Mesendoderm (in vitro differentiated cells): Measurements from ENCODE around the gene PIP5K1C.

Source experiments
- DNase-seq: peaks from one replicate; pipeline ENCODE4 v3.0.0; 2013
- H2AK5ac ChIP-seq: 2 replicates; pipeline ENCODE4 v1.6.1; 2013; ENCODE audit warnings: low read length, inconsistent platforms
- H2BK120ac ChIP-seq: 2 replicates; pipeline ENCODE4 v1.6.1; 2013; ENCODE audit warnings: low read depth, mild to moderate bottlenecking, low read length, moderate library complexity, mixed read lengths
- H2BK15ac ChIP-seq: replicated peaks from 2 replicates; pipeline ENCODE4 v1.6.1; 2013; ENCODE audit warnings: low read depth, mild to moderate bottlenecking, moderate library complexity
- H2BK5ac ChIP-seq: 2 replicates; pipeline ENCODE4 v1.6.1; 2013; ENCODE audit warnings: low read length, inconsistent platforms
- H3K18ac ChIP-seq: 2 replicates; pipeline ENCODE4 v1.6.1; 2013; ENCODE audit warnings: mild to moderate bottlenecking, low read length, mixed read lengths
- H3K23ac ChIP-seq: one replicate; pipeline ENCODE4 v1.6.1; 2013; ENCODE audit warnings: low read length
- H3K27ac ChIP-seq: 2 replicates; pipeline ENCODE4 v1.5.1; 2013; ENCODE audit warnings: low read depth, mild to moderate bottlenecking, inconsistent platforms, low read length, moderate library complexity
- H3K27me3 ChIP-seq: 2 replicates; pipeline ENCODE4 v1.6.1; 2013; ENCODE audit warnings: low read length, control low read depth, mild to moderate bottlenecking, inconsistent platforms; ENCODE audit not compliant: insufficient read depth, poor library complexity
- H3K36me3 ChIP-seq: 2 replicates; pipeline ENCODE4 v1.6.1; 2013; ENCODE audit warnings: low read length, inconsistent platforms; ENCODE audit not compliant: control insufficient read depth, insufficient read depth
- H3K4ac ChIP-seq: one replicate; pipeline ENCODE4 v1.6.1; 2013; ENCODE audit warnings: low read depth, mild to moderate bottlenecking, low read length, moderate library complexity
- H3K4me1 ChIP-seq: 2 replicates; pipeline ENCODE4 v1.6.1; 2013; ENCODE audit warnings: low read depth, low read length, inconsistent platforms; ENCODE audit not compliant: control insufficient read depth
- H3K4me2 ChIP-seq: 2 replicates; pipeline ENCODE4 v1.6.1; 2013; ENCODE audit warnings: low read length
- H3K4me3 ChIP-seq: 2 replicates; pipeline ENCODE4 v1.5.1; 2013; ENCODE audit warnings: mild to moderate bottlenecking, low read length
- H3K56ac ChIP-seq: one replicate; pipeline ENCODE4 v1.6.1; 2013; ENCODE audit warnings: low read length
- H3K79me1 ChIP-seq: 2 replicates; pipeline ENCODE4 v1.6.1; 2013; ENCODE audit warnings: low read length, inconsistent platforms
- H3K79me2 ChIP-seq: 2 replicates; pipeline ENCODE4 v1.6.1; 2013; ENCODE audit warnings: mild to moderate bottlenecking, low read length; ENCODE audit not compliant: control insufficient read depth, insufficient read depth
- H3K9ac ChIP-seq: 2 replicates; pipeline ENCODE4 v1.6.1; 2013; ENCODE audit warnings: low read length, inconsistent platforms
- H4K5ac ChIP-seq: one replicate; pipeline ENCODE4 v1.6.1; 2013; ENCODE audit warnings: low read length
- H4K8ac ChIP-seq: one replicate; pipeline ENCODE4 v1.6.1; 2013; ENCODE audit warnings: low read depth, mild to moderate bottlenecking, control low read depth, low read length, moderate library complexity
- WGBS: extraction: QIAGEN DNeasy Blood & Tissue Kit; methylation state at CpG from one replicate; pipeline ENCODE4 v1.1.7; 2013; ENCODE audit warnings: low lambda C conversion rate, missing lambda C conversion rate; ENCODE audit not compliant: insufficient coverage; ENCODE audit errors: extremely low coverage; 5-methylcytosine and 5-hydroxymethylcytosine counted together

The PIP5K1C gene

GRCh38 chr19:3698386-3698950 lies 1.8 kb downstream of the PIP5K1C start:
- Histone ChIP-seq H3K79me2 (peaks cover 44% of the 10 kb centered on the region), H3K79me1 (peaks cover 31% of the 10 kb centered on the region), H3K27me3 (no peaks in the 10 kb centered on the region), H4K5ac (no peak overlapping the region), H3K56ac (peak overlapping the region; percentile 25), H3K27ac (no peak overlapping the region), H4K8ac (no peak overlapping the region), H3K18ac (no peak overlapping the region), H2BK120ac (no peak overlapping the region), H2BK15ac (no peak overlapping the region), H3K23ac (no peak overlapping the region), H3K36me3 (no peaks in the 10 kb centered on the region), H3K9ac (peak overlapping the region; percentile 19), H3K4ac (no peak overlapping the region), H3K4me1 (no peaks in the 10 kb centered on the region), H3K4me2 (no peak overlapping the region), H2AK5ac (no peak overlapping the region), H3K4me3 (no peak overlapping the region), H2BK5ac (no peak overlapping the region)
- DNase-seq: no peak
- no CpG with 5 or more reads among the region's 12 CpGs for WGBS

- peaks cover 47% of the 10 kb centered on the region for H3K79me2 ChIP-seq
- H3K56ac ChIP-seq: peak overlapping the region; percentile 25
- H3K36me3 ChIP-seq: no peaks in the 10 kb centered on the region
- no peak overlapping the region for H2BK5ac ChIP-seq
- H3K4me1 ChIP-seq: no peaks in the 10 kb centered on the region
- no peak overlapping the region for H2AK5ac ChIP-seq
- H3K27me3 ChIP-seq: no peaks in the 10 kb centered on the region
- H3K27ac ChIP-seq: no peak overlapping the region
- no peak overlapping the region for H3K23ac ChIP-seq
- DNase-seq: no peak
- no peak overlapping the region for H3K4me2 ChIP-seq
- H4K5ac ChIP-seq: no peak overlapping the region
- no peak overlapping the region for H2BK15ac ChIP-seq
- no peak overlapping the region for H3K9ac ChIP-seq
- H2BK120ac ChIP-seq: no peak overlapping the region
- WGBS: no CpG with 5 or more reads among the region's 43 CpGs
- H3K18ac ChIP-seq: no peak overlapping the region
- no peak overlapping the region for H3K4me3 ChIP-seq
- no peak overlapping the region for H4K8ac ChIP-seq
- no peak overlapping the region for H3K4ac ChIP-seq
- H3K79me1 ChIP-seq: peaks cover 32% of the 10 kb centered on the region
These were observed 2.4 kb downstream of the PIP5K1C start for GRCh38 chr19:3697671-3698385.

- Histone ChIP-seq H2BK15ac (no peak overlapping the region), H3K4me1 (no peaks in the 10 kb centered on the region), H3K9ac (no peak overlapping the region), H4K8ac (no peak overlapping the region), H3K4ac (no peak overlapping the region), H3K4me3 (no peak overlapping the region), H3K56ac (no peak overlapping the region), H3K79me1 (peaks cover 33% of the 10 kb centered on the region), H3K79me2 (peaks cover 50% of the 10 kb centered on the region), H4K5ac (no peak overlapping the region), H3K4me2 (no peak overlapping the region), H2BK120ac (no peak overlapping the region), H3K27ac (no peak overlapping the region), H3K27me3 (no peaks in the 10 kb centered on the region), H2AK5ac (no peak overlapping the region), H2BK5ac (no peak overlapping the region), H3K23ac (no peak overlapping the region), H3K36me3 (no peaks in the 10 kb centered on the region), H3K18ac (no peak overlapping the region)
- WGBS: no CpG with 5 or more reads among the region's 30 CpGs
- no peak for DNase-seq
These were observed 3.2 kb downstream of the PIP5K1C start for GRCh38 chr19:3697094-3697493.

GRCh38 chr19:3696660-3696995 lies 3.6 kb downstream of the PIP5K1C start:
- Histone ChIP-seq H3K4me3 (no peak overlapping the region), H3K27ac (no peak overlapping the region), H3K18ac (no peak overlapping the region), H3K4me1 (no peaks in the 10 kb centered on the region), H3K36me3 (no peaks in the 10 kb centered on the region), H3K9ac (no peak overlapping the region), H3K4me2 (no peak overlapping the region), H3K56ac (no peak overlapping the region), H4K8ac (no peak overlapping the region), H2AK5ac (no peak overlapping the region), H4K5ac (no peak overlapping the region), H3K23ac (no peak overlapping the region), H3K4ac (no peak overlapping the region), H3K79me1 (peaks cover 34% of the 10 kb centered on the region), H3K79me2 (peaks cover 50% of the 10 kb centered on the region), H2BK15ac (no peak overlapping the region), H2BK120ac (no peak overlapping the region), H2BK5ac (no peak overlapping the region), H3K27me3 (no peaks in the 10 kb centered on the region)
- DNase-seq: no peak
- no CpG with 5 or more reads among the region's 10 CpGs for WGBS

- no peak overlapping the region for H3K9ac ChIP-seq
- H3K23ac ChIP-seq: no peak overlapping the region
- no peaks in the 10 kb centered on the region for H3K27me3 ChIP-seq
- H3K27ac ChIP-seq: no peak overlapping the region
- H3K79me2 ChIP-seq: peaks cover 54% of the 10 kb centered on the region
- H2AK5ac ChIP-seq: no peak overlapping the region
- H3K18ac ChIP-seq: no peak overlapping the region
- no peak overlapping the region for H2BK120ac ChIP-seq
- no CpG with 5 or more reads among the region's 23 CpGs for WGBS
- H2BK5ac ChIP-seq: no peak overlapping the region
- no peak for DNase-seq
- H3K36me3 ChIP-seq: no peaks in the 10 kb centered on the region
- H3K4me1 ChIP-seq: no peaks in the 10 kb centered on the region
- no peak overlapping the region for H3K4ac ChIP-seq
- peaks cover 36% of the 10 kb centered on the region for H3K79me1 ChIP-seq
- H3K56ac ChIP-seq: no peak overlapping the region
- no peak overlapping the region for H3K4me2 ChIP-seq
- no peak overlapping the region for H2BK15ac ChIP-seq
- no peak overlapping the region for H3K4me3 ChIP-seq
- H4K5ac ChIP-seq: no peak overlapping the region
- no peak overlapping the region for H4K8ac ChIP-seq
These were observed 4.1 kb downstream of the PIP5K1C start for GRCh38 chr19:3695986-3696659.
